22Rv1 (cell line): Measurements from ENCODE around the gene DYNC1I1.

Source experiments
- ZFX ChIP-seq: fragments of 450-650 bp; IDR thresholded peaks from 2 replicates; pipeline ENCODE4 v1.6.1; 2017; ENCODE audit warnings: antibody characterized with exemption, borderline replicate concordance
- TF ChIP-seq, protein P1 (sequence below): fragments of 450-650 bp; IDR thresholded peaks from 2 replicates; pipeline ENCODE4 v1.5.1; 2017; ENCODE audit warnings: mild to moderate bottlenecking

GRCh38 chr7:95822717-95823116 is 50.4 kb downstream of the DYNC1I1 start:
- TF ChIP-seq, protein P1, sequence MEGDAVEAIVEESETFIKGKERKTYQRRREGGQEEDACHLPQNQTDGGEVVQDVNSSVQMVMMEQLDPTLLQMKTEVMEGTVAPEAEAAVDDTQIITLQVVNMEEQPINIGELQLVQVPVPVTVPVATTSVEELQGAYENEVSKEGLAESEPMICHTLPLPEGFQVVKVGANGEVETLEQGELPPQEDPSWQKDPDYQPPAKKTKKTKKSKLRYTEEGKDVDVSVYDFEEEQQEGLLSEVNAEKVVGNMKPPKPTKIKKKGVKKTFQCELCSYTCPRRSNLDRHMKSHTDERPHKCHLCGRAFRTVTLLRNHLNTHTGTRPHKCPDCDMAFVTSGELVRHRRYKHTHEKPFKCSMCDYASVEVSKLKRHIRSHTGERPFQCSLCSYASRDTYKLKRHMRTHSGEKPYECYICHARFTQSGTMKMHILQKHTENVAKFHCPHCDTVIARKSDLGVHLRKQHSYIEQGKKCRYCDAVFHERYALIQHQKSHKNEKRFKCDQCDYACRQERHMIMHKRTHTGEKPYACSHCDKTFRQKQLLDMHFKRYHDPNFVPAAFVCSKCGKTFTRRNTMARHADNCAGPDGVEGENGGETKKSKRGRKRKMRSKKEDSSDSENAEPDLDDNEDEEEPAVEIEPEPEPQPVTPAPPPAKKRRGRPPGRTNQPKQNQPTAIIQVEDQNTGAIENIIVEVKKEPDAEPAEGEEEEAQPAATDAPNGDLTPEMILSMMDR = no peak
- TF ChIP-seq ZFX = no peak
